Activated CD8-positive, alpha-beta T cell treated with anti-CD3 and anti-CD28 coated beads for 36 hours (primary cell): ENCODE results near the gene ACSL5. TPM values are rescaled to one million over a fixed set of nuclear protein-coding genes. Genes with fewer than 3 reads are reported as not detected.

Experiments
- ATAC-seq: fragments of 200-7000 bp; cut with Tn5 transposase; one replicate; pipeline ENCODE4 v1.10.0; 2021; ENCODE audit warnings: mild to moderate bottlenecking, moderate library complexity
- CTCF ChIA-PET: fragments of 350-600 bp; sonication (Branson Sonifier 250); formaldehyde crosslinking; loops from one replicate; lab custom pipeline; 2021; ENCODE audit warnings: antibody characterized with exemption; lab: Charles Lee
- POLR2A ChIA-PET: fragments of 350-600 bp; sonication (Branson Sonifier 250); formaldehyde crosslinking; loops from one replicate; lab custom pipeline; 2021; ENCODE audit warnings: antibody characterized with exemption; lab: Charles Lee
- DNase-seq: peaks from one replicate; pipeline ENCODE4 v3.0.0-alpha.2; 2020
- H3K27ac Mint-ChIP-seq: one replicate; pipeline ENCODE4 v1.8.0; 2021; ENCODE audit warnings: mild to moderate bottlenecking, mixed read lengths
- H3K27me3 Mint-ChIP-seq: one replicate; pipeline ENCODE4 v1.8.0; 2021; ENCODE audit warnings: mixed read lengths
- H3K36me3 Mint-ChIP-seq: one replicate; pipeline ENCODE4 v1.8.0; 2021; ENCODE audit warnings: low read depth, mixed read lengths
- H3K4me1 Mint-ChIP-seq: one replicate; pipeline ENCODE4 v1.8.0; 2021; ENCODE audit warnings: low read depth, mixed read lengths
- H3K4me3 Mint-ChIP-seq: one replicate; pipeline ENCODE4 v1.8.0; 2021; ENCODE audit warnings: mild to moderate bottlenecking, moderate library complexity, mixed read lengths
- H3K9me3 Mint-ChIP-seq: one replicate; pipeline ENCODE4 v1.8.0; 2021; ENCODE audit warnings: mixed read lengths
- CTCF ChIP-seq: fragments of 200-600 bp; IDR thresholded peaks from one replicate; pipeline ENCODE4 v1.8.0; 2022; ENCODE audit warnings: antibody characterized with exemption, mild to moderate bottlenecking
- intact Hi-C: fragments of 100-400 bp; cut with micrococcal nuclease; formaldehyde crosslinking; loops from one replicate; pipeline ENCODE4 v1.10.0; 2022
- total RNA-seq, 2 experiments: library from RNA; stranded (reverse); gene quantifications; one replicate each; pipeline ENCODE4 v1.2.3, GENCODE V29; 2021

Gene ACSL5
- total RNA-seq, 2 experiments from 2014 or later, result 33.7 to 34.1 TPM

GRCh38 chr10:112379635-112380296 is 5.8 kb downstream of the ACSL5 start:
- H3K36me3 Mint-ChIP-seq, result peaks cover 50% of the 10 kb centered on the region
- no peak for TF ChIP-seq CTCF
- ATAC-seq, result no peak
- DNase-seq, result no peak
- H3K4me3 Mint-ChIP-seq, result no peak overlapping the region
- CTCF ChIA-PET, result interaction anchor here (1.2 kb wide), 1 partner anchor 92 kb away, joined by 3 read pairs; no protein-coding TSS in a partner anchor
- H3K27me3 Mint-ChIP-seq, result no peaks in the 10 kb centered on the region
- H3K4me1 Mint-ChIP-seq, result peaks cover 70% of the 10 kb centered on the region
- peak overlapping the region; percentile 44 for H3K27ac Mint-ChIP-seq
- POLR2A ChIA-PET, result no interaction called here
- intact Hi-C loops, result no loop called here
- no peaks in the 10 kb centered on the region for H3K9me3 Mint-ChIP-seq

GRCh38 chr10:112382515-112383235 is 8.8 kb downstream of the ACSL5 start:
- Mint-ChIP-seq H3K36me3 (peaks cover 45% of the 10 kb centered on the region), H3K4me1 (peaks cover 73% of the 10 kb centered on the region), H3K27me3 (no peaks in the 10 kb centered on the region), H3K4me3 (no peak overlapping the region), H3K9me3 (no peaks in the 10 kb centered on the region), H3K27ac (no peak overlapping the region)
- no peak for TF ChIP-seq CTCF
- ChIA-PET POLR2A (interaction anchor here (1.0 to 1.4 kb wide), 3 partner anchors 10 to 64 kb away, joined by 3 to 4 read pairs (median 4); partner anchors contain the start of genes VTI1A and ZDHHC6), CTCF (interaction anchor here (2.2 kb wide), 1 partner anchor 53 kb away, joined by 4 read pairs; no protein-coding TSS in a partner anchor)
- ATAC-seq (no peak), DNase-seq (no peak)
- intact Hi-C loops, result no loop called here

- no peaks in the 10 kb centered on the region for H3K27me3 Mint-ChIP-seq
- ATAC-seq, result peak; percentile 77
- intact Hi-C loops, result no loop called here
- H3K36me3 Mint-ChIP-seq, result peaks cover 44% of the 10 kb centered on the region
- H3K27ac Mint-ChIP-seq, result no peak overlapping the region
- H3K9me3 Mint-ChIP-seq, result no peaks in the 10 kb centered on the region
- H3K4me3 Mint-ChIP-seq, result no peak overlapping the region
- no peak for TF ChIP-seq CTCF
- ChIA-PET POLR2A (interaction anchor here (0.8 to 1.4 kb wide), 4 partner anchors 9 to 64 kb away, joined by 3 to 4 read pairs (median 4); partner anchors contain the start of genes VTI1A and ZDHHC6), CTCF (interaction anchor here (2.2 kb wide), 1 partner anchor 52 kb away, joined by 4 read pairs; no protein-coding TSS in a partner anchor)
- DNase-seq, result peak; percentile 58
- H3K4me1 Mint-ChIP-seq, result peaks cover 74% of the 10 kb centered on the region
Observed at GRCh38 chr10:112383325-112383724, 9.4 kb downstream of the ACSL5 start.

- DNase-seq (no peak), ATAC-seq (no peak)
- Mint-ChIP-seq H3K27ac (no peak overlapping the region), H3K27me3 (no peaks in the 10 kb centered on the region), H3K4me3 (no peak overlapping the region), H3K9me3 (no peaks in the 10 kb centered on the region), H3K36me3 (peaks cover 51% of the 10 kb centered on the region), H3K4me1 (peaks cover 76% of the 10 kb centered on the region)
- ChIA-PET POLR2A (interaction anchor here (0.8 to 1.4 kb wide), 3 partner anchors 8 to 12 kb away, joined by 4 to 7 read pairs (median 4); no protein-coding TSS in a partner anchor), CTCF (interaction anchor here (1.0 to 2.2 kb wide), 2 partner anchors 51 to 88 kb away, joined by 3 to 4 read pairs; no protein-coding TSS in a partner anchor)
- TF ChIP-seq CTCF, result no peak
- intact Hi-C loops, result no loop called here
Observed at GRCh38 chr10:112384141-112384540, 10.2 kb downstream of the ACSL5 start.
